ENCODE results near the gene PFKL. TPM values are rescaled to one million over a fixed set of nuclear protein-coding genes. Genes with fewer than 3 reads are reported as not detected.
A peak's percentile ranks its signal among the peaks of the same experiment; 100 is the strongest.
"Not testable (repeated sequence)": the region's sequence is repeated elsewhere in the genome, so short reads cannot be mapped to it uniquely, and the experiment has no call there.

PFKL gene
- total and polyA plus RNA-seq, 2 experiments from 2014 or later: 40.3 to 106 TPM

DNA sequence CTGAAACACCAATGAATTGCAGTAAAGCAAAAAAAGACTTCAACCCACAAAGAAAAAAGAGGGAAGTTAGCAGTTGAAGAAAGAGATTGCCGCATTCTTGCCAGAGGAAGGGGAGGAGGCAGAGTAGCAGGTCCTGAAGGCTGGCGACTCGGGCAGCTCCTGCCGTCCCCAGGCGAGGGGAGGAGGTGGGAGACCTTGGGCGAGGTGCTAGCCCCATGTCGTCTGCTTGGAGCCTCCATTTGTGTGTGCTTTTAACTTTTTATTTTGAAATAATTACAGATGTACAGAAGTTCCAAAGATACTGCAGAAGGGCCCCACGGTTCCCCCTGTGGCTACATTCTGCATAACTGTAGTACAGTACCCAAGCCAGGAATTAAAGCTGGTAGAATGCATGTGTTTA, 60.3 kb downstream of the PFKL start:
- Mint-ChIP-seq H3K4me3 (no peak overlapping the region), H3K27me3 (ENCODE audit: insufficient read depth, low read depth, poor library complexity) (peaks cover 11% of the 10 kb centered on the region), H3K27ac (no peak overlapping the region), H3K4me1 (no peaks in the 10 kb centered on the region), H3K36me3 (ENCODE audit: low read depth) (no peaks in the 10 kb centered on the region), H3K9me3 (no peaks in the 10 kb centered on the region; the same call in 2 of the 3 replicates)
- Histone ChIP-seq H2AFZ (no peak overlapping the region), H3K4me1 (ENCODE audit: insufficient read depth) (no peaks in the 10 kb centered on the region), H3K27ac (ENCODE audit: low read depth) (no peak overlapping the region), H3K27me3 (ENCODE audit: insufficient read depth) (no peaks in the 10 kb centered on the region), H3K9me2 (ENCODE audit: insufficient read depth) (peaks cover 3% of the 10 kb centered on the region; the same call in 1 of the 2 replicates), H3K36me3 (ENCODE audit: insufficient read depth) (no peaks in the 10 kb centered on the region), H4K20me1 (replicated peaks; ENCODE audit: insufficient read depth) (no peaks in the 10 kb centered on the region), H3F3A (replicated peaks; ENCODE audit: low read depth) (no peaks in the 10 kb centered on the region), H3K79me2 (replicated peaks; ENCODE audit: insufficient read depth) (no peaks in the 10 kb centered on the region), H3K4me2 (no peak overlapping the region), H3K4me3 (no peak overlapping the region)
- DNase-seq (ENCODE audit: low spot score): no peak
- no peak for TF ChIP-seq NANOG (IDR thresholded peaks at IDR 0.05; ENCODE audit: borderline replicate concordance)
- TF ChIP-seq, protein P1, sequence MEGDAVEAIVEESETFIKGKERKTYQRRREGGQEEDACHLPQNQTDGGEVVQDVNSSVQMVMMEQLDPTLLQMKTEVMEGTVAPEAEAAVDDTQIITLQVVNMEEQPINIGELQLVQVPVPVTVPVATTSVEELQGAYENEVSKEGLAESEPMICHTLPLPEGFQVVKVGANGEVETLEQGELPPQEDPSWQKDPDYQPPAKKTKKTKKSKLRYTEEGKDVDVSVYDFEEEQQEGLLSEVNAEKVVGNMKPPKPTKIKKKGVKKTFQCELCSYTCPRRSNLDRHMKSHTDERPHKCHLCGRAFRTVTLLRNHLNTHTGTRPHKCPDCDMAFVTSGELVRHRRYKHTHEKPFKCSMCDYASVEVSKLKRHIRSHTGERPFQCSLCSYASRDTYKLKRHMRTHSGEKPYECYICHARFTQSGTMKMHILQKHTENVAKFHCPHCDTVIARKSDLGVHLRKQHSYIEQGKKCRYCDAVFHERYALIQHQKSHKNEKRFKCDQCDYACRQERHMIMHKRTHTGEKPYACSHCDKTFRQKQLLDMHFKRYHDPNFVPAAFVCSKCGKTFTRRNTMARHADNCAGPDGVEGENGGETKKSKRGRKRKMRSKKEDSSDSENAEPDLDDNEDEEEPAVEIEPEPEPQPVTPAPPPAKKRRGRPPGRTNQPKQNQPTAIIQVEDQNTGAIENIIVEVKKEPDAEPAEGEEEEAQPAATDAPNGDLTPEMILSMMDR (conservative IDR thresholded peaks at IDR 0.05; ENCODE audit: low read depth in 2 of 2): peak in 1 of 2 experiments; percentile 32; a peak in 2 of 4 replicates
- no peak for TF ChIP-seq ZNF331 (CRISPR knock-in tag; IDR thresholded peaks at IDR 0.05; ENCODE audit: low read depth)
- TF ChIP-seq STAT1 (IDR thresholded peaks at IDR 0.05; ENCODE audit: unreplicated experiment): no peak
- TF ChIP-seq EZH2 (IDR thresholded peaks at IDR 0.05; ENCODE audit: low read depth, unreplicated experiment): no peak
- ATAC-seq: no peak; the same call in 2 of the 3 replicates

GRCh38 chr21:44361903-44362302, 62.0 kb downstream of the PFKL start:
- H3K27me3 ChIP-seq (ENCODE audit: insufficient read depth); DNase-seq (ENCODE audit: low spot score); H3F3A ChIP-seq (replicated peaks; ENCODE audit: low read depth); H3K36me3 Mint-ChIP-seq (ENCODE audit: low read depth); H3K79me2 ChIP-seq (replicated peaks; ENCODE audit: insufficient read depth); H3K4me1 Mint-ChIP-seq; H3K4me1 ChIP-seq (ENCODE audit: insufficient read depth); H3K4me2 ChIP-seq; H3K9me3 Mint-ChIP-seq; H3K36me3 ChIP-seq (ENCODE audit: insufficient read depth); H3K27ac Mint-ChIP-seq; ATAC-seq; H3K27ac ChIP-seq (ENCODE audit: low read depth); H3K9me2 ChIP-seq (ENCODE audit: insufficient read depth); H3K4me3 Mint-ChIP-seq; H4K20me1 ChIP-seq (replicated peaks; ENCODE audit: insufficient read depth); H2AFZ ChIP-seq; H3K4me3 ChIP-seq: not testable (repeated sequence)
- peaks cover 11% of the 10 kb centered on the region for H3K27me3 Mint-ChIP-seq (ENCODE audit: insufficient read depth, low read depth, poor library complexity)

DNA sequence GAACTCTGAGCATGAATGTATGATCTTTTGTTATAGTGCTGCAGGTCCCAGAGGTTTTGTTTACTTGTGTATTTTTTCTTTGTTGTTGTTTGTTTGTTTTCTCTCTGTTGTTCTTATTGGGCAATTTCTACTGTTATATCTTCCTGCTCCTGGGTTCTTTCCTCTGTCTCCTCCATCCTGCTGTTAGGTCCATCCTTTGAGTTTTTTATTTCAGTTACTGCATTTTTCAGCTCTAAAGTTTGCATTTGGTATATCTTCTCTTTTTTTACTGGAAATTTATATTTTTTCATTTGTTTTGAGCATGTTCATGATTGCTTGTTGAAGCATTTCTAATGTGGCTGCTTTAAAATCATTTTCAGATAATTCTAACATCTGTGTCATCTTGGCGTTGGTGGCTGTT, 63.4 kb downstream of the PFKL start:
- no peaks in the 10 kb centered on the region for H3K36me3 Mint-ChIP-seq (ENCODE audit: low read depth)
- Histone ChIP-seq H3K4me3 (no peak overlapping the region), H3K4me2 (no peak overlapping the region), H3K4me1 (ENCODE audit: insufficient read depth) (no peaks in the 10 kb centered on the region), H3K27me3 (ENCODE audit: insufficient read depth) (no peaks in the 10 kb centered on the region), H2AFZ (no peak overlapping the region), H4K20me1 (replicated peaks; ENCODE audit: insufficient read depth) (no peaks in the 10 kb centered on the region), H3K27ac (ENCODE audit: low read depth) (no peak overlapping the region), H3K9me2 (ENCODE audit: insufficient read depth) (peaks cover 3% of the 10 kb centered on the region; the same call in 1 of the 2 replicates), H3K36me3 (ENCODE audit: insufficient read depth) (no peaks in the 10 kb centered on the region), H3K79me2 (replicated peaks; ENCODE audit: insufficient read depth) (no peaks in the 10 kb centered on the region), H3F3A (replicated peaks; ENCODE audit: low read depth) (no peaks in the 10 kb centered on the region)
- no peaks in the 10 kb centered on the region for H3K4me1 Mint-ChIP-seq
- ATAC-seq (no peak), DNase-seq (ENCODE audit: low spot score) (no peak)
- no peaks in the 10 kb centered on the region; the same call in 2 of the 3 replicates for H3K9me3 Mint-ChIP-seq
- H3K4me3 Mint-ChIP-seq: no peak overlapping the region
- H3K27me3 Mint-ChIP-seq (ENCODE audit: insufficient read depth, low read depth, poor library complexity): peaks cover 9% of the 10 kb centered on the region
- no peak overlapping the region for H3K27ac Mint-ChIP-seq
- TF ChIP-seq ZNF114 (CRISPR knock-in tag; IDR thresholded peaks at IDR 0.05): no peak
- TF ChIP-seq POLR2AphosphoS5 (IDR thresholded peaks at IDR 0.05; ENCODE audit: low read depth): no peak
- no peak for TF ChIP-seq EZH2 (IDR thresholded peaks at IDR 0.05; ENCODE audit: low read depth, unreplicated experiment)
- TF ChIP-seq ZNF462 (CRISPR knock-in tag; IDR thresholded peaks at IDR 0.05): no peak
